ENCODE data around the gene RCAN1.
A peak's percentile ranks its signal among the peaks of the same experiment; 100 is the strongest.

RCAN1 gene

DNA sequence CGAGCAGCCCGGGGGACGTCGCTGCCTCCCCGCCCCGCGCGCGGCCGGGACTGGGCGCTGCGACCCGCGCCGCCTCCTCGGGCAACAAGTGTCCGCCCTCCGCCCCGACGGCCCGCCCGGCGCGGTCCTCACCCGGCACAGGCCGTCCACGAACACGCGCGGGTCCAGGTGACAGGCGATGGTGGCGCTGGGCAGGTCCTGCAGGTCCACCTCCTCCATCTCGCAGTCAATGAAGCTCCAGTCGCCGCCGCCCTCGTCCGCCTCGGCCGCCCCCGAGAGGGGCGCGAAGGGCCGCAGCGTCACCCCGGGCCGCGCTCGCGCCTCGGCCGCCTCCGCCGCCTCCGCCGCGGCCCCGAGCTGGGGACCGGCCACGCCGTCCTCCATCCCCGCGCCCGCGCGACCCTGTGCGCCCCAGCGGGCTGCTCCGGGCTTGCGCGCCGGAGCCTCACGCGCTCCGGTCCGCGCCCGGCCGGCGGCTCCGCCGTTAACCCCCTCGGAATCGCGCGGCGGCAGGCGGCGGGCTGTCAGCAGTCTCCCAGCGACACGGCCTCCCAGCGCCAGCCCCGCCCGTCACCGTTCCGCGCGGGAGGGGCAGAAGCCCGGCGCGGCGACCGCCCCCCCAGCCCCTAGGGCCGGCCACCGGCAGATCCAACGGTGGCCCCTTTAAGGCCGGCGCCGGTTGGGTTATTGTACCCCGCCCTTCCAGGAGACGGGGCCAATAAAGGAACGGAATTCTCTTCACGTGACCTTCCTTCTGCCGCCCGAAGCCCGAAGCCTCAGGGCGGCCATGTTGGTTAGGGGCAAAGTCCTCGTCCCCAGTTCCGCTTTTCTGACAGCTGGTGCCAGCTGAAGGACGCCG lies at the start of gene RCAN1:
TSS of gene RCAN1 (minus strand) at position 486 of the 859 bp plus-strand sequence. CDS start at position 384, 102 bp downstream.
- DNase-seq = peak; percentile 88

DNA sequence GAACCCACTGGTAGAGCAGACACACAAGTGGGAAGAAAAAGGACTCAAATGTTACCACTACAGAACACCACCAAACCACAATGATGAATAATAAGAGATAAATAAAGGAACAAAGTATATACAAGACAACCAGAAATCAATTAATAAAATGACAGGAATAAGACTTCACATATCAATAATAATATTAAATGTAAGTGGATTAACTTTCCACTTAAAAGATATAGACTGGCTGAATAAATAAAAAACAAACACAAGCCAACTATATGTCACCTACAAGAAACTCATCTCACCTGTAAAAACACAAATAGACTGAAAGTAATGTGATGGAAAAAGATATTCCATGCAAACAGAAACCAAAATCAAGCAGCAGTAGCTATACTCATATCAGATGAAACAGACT lies 46.9 kb upstream of the RCAN1 start:
- DNase-seq = no peak

DNA sequence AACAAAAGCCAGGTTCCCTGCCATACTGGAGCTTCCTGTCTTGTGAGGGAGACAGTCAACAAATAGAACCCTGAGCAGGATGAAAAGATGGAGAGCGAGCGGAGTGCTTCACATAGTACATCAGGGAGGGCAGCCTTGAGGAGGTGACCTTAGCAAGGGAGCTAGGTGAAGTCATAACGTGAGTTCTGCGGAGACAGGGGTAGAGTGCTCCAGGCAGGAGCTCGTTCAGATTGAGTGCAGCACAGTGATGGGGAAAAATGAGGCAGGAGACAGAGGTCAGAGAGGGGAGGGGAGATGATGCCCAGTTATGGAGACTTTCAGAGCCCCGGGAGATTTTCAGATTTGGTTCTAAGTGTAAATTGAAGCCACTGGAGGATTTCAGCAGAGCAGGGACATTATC lies 38.6 kb upstream of the RCAN1 start:
- no peak for DNase-seq

DNA sequence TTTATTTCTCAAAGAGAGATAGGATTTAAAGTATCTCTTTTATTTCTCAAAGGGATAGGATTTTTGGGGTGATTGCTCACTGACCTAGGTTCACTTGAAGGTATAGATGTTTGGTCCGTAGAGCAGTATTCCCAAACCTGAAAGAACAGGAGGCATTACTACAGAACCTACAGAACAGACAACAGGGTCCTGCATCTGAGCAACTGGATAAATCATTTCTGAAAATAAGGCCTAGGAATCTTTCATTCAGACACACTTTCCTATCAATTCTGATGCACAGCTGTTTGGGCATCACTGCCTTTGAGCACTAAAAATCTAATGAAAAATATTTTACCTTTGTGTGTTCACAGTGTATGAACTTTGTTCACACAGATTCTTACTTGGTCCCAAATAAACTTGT lies 36.7 kb upstream of the RCAN1 start:
- DNase-seq = no peak

DNA sequence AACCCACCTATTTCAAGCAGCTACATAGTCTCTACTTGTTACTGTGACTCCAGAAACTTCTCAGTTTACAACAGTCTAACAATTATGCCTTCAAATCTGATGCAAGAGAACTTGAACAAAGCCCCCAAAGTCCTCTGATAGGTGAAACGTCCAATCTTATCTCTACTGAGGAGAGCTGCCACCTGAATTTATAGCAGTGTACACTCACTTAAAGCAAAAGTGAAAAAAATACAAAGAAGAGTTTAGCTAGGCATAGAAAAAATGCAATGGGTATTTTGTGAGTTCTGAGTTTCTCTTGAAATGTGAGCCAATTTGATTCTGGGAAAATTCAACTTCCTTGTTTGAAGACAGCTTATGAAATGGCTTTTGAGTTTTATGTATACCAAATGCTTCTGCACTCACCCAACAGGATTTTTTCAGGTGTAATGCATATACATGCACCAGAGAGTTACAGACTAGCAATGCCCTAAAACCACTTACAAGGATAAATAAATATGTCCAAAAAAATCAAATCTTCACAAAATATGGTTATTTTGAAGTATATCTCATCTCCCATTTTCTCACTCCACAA lies 36.0 kb upstream of the RCAN1 start:
- DNase-seq = no peak

DNA sequence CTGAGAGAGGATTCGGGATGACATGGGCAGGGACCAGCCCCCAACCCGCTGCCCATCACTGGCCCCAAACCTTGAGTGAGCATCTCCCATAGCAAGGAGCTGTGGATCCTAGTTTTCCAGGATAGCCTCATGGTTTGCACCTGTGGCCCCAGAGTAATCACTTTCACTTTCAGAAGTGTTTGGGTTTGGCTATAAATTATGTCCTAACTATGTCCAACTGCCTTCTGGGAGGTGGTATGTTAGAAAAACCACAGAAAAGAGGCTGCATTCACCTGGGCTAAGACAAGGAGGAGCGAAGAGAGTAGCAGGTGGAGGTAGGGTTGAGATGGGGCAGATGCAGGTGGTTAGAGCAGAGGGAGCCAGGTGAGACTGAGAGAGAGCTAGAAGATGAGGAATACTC lies 34.5 kb upstream of the RCAN1 start:
- no peak for DNase-seq

DNA sequence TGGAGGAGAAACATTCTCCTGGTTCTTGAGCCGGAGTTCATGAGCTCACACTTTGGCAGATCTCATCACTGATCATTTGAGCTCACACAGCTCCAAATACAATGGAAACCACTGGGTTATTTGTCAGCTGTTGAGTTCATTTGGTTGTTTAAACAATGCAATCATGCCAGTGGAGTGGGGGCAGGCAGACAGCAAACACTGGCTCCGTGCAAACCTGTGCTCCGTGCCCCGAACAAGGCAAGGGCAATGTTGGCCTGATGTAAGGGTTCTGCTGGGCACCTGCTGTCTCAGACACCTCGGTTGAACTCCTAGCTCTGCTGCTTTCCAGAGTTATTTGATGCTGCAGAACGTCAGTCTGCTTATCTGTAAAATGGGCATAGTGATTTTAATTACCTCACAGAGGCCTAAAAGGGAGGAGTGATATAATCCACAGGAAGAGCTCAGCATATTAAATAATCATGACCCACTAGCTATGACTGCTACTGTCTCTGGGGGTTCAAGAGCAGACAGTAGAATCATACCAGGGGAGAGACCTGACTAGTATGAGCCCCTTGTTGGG lies 33.9 kb upstream of the RCAN1 start:
- no peak for DNase-seq

DNA sequence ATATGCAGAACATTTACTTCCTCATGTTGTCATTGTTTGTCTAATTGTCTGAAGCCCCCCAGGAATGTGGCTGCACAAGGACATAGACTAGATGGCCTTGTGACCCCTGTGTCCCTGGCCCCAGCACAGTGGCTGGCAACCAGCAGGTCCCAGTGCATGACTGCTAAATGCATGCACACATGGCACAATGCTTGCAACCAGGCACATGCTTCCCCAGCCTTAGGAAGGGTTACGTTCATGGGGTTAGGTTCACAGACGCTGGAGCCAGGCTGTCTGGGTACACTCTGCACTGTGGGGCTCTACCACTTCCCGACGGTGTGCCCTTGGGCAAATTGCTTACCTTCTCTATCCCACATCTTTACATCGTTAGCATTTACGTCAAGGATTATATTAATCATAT lies 32.6 kb upstream of the RCAN1 start:
- no peak for DNase-seq

DNA sequence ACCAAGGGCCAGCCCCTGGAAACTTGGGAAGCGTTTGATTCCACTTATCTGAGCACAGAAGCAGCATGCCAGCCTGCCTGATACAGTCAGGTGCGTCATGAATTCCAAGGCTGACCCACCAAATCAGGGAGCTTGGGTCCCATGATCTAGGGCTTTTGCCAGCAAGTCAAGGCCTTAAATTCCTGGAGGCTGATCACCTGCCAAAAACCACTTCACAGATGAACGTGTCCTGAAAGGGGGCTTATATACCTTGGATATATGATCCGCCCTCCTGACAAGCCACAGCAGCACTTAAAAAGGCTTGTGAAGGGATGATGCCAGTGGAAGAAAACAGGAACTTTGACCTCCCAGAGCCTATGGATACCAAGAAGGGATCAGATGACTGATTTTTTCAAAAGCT lies 29.9 kb upstream of the RCAN1 start:
- no peak for DNase-seq

DNA sequence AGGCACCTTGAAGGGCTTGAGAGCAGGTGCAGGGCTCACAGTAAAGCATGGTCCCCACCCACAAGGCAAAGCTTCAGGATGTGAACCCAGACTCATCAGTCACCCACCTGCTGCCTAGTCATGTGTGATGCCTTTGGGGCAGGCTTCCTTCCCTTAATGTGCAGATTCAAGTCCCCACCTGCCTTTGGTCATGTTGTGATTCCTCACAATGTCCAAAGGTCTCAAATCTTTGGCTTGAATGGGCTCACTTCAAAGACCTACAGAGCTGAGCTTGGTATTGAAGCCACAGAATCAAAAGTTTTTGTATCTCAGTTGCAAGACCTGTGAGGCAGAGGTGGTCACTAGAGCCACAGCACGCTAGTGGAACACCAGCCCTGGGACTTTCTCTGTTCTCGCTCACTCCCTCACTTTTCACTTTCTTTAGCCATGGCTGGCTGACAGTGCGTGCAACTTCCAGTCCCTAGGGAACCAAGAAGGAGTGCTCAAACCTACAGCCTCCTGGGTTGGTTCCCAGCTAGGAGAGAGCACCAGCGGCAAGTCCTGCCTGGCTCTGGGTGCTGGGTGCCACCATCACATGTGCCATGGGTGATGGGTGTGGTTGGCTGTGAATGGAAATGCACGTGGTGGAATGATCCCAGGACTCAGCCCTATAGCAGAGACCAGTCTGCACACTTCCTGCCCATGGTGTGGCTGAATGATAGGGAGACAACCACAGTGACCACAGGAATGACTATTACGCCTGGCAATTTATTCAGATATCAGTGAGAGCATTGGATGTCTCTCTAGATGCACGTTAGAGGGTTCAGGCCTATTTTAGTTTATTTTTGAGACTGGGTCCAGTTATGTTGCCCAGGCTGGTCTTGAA lies 27.5 kb upstream of the RCAN1 start:
- no peak for DNase-seq

DNA sequence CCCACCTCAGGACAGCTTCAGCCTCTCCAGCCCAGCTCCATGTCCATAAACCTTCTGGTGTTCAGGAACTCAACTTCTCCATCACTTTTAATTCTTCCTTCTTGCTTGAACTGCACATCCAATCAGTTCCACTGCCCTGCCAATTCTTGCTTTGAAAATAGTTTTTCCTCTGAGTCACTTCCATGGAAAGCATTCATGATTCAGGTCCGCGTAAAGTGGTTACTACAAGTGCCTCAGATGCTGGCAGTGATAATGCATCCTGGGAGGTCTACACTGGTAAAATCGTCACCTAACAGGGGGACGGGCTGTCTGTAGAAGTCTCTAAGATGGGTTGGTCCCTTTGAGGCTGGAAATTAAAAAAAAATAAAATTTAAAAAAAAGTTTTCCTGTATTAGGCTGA lies 25.9 kb upstream of the RCAN1 start:
- DNase-seq = peak; percentile 33

DNA sequence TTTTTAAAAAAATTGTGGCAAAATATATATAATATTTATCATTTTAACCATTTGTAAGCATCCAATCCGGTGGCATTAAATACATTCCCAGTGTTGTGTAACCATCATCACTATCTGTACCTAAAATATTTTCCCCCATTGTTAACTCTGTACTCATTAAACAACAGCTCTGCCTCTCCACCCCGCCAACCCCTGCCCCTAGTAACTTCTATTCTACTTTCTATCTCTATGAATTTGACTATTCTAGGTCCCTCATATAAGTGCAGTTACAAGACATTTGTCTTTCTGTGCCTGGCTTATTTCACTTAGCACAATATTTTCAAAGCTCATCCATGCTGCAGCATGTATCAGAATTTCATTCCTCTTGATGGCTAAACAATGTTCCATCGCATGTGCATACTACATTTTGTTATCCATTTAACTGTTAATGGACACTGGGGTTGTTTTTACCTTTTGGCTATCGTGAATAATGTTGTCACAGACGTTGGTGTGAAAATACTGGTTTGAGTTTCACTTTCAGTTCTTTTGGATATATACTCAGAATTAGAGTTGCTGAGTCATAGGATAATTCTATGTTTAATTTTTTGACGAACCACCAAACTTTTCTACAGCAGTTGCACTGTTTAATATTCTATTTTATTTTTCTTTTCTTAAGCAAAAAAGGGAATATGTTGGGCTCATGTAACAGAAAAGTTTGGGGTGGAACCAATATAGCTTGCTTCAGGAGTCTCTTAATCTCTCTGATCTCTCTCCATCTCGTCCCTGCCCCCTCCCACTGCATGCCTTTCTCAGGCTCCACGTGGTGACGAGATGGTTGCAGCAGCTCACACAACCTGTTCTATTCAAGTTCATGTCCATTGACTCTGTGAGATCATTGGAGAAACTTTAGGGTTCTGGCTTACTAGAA lies 25.2 kb upstream of the RCAN1 start:
- peak; percentile 50 for DNase-seq

DNA sequence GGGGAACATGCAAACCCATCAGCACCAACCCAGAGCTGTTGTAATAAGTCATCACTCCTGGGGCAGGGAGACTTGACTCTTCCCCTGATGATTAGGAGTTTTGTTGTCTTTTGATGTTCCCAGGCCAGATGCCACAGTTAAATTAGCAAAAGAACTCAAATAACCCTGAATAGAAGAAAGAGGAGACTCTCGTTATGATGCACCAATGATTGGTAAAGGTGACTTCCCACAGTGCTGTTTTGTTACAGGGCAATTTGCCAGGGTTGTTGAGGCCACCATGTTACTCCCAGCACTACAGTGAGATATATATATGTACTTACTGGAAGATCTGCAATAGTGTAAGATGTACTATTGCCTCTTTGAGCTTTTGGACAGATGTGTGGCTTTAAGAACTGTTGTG lies 24.3 kb upstream of the RCAN1 start:
- DNase-seq = no peak

DNA sequence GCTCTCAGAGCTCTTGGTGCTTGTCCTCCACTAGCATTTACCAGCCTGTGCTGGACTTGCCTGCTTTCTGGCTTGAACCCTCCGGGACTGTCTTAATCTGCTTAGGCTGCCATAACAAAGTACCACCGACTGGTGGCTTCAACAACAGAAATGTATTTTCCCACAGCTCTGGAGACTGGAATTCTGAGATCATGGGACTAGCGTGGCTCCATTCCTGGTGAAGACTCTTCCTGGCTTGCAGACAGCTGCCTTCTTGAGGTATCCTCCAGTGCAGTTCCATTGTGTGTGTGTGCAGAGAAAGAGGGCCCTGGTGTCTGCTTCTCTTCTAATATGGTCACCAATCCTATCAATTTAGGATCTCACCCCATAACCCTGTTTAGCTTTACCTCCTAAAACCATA lies 22.0 kb upstream of the RCAN1 start:
- DNase-seq = no peak

DNA sequence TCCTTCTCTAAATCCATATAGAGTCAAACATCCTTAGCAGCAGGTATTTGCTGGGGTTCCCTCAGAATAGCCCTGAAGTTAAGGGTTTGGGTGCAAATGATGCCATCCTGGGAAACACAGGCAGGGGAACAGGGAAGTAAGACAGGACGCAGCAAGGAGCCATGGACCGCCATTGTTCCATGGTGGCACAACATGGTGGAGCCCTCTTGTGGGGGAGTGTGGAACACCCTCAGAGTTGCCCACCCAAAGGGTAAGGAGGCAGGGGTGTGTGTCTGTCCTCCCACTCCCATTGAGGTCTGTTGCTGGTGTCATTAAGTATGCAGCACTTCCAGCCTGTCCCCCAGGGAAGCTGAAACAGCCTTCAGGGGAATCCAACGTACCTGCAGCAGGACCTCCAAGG lies 20.4 kb upstream of the RCAN1 start:
- DNase-seq = peak; percentile 12

DNA sequence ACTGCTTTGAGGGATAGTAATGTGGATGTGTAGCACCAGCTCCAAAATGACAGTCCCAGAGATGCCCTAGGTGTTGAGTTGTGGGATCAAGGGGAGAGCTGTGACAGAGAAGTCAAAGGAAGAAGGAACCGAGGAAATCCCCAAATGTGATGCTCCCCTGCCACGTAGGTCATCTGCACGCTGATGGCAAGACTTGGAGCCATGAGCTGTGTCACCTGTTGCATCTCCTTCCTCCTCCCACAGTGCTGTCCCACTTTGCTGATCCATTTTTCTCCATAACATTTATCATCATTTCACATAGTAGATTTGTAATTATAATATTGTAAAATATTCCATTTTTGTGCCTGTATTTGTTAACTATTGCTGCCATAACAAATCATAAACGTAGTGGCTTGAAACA lies 17.6 kb upstream of the RCAN1 start:
- DNase-seq = no peak

DNA sequence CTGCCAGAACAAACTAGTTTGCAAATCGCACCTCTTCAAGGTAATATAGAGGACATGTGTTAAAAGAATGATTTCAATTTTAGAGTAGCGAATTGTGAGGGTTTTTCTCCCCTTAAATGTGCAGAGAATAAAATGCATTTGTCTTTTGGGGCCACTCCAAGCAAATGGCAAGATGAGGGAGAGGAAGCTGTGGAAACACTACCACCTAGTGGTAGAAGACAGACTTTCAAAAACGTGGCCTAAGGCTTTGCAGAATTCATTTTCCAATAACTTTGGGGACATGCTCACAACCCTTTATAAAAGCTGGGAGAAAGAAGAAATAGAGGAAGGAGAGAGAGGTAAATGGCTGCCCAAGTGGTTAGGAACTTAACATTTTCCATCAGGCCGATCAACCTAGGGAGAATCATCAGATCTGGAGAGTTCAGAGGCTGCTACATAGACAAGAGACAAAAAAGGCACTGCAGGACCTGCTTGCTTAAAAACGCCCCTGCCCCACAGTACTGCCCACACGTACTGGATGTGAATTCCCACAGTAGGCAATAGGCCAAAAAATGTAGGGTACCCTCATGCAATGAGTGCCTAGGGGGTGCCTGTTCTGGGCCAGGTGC lies 15.7 kb upstream of the RCAN1 start:
- DNase-seq = peak; percentile 49

DNA sequence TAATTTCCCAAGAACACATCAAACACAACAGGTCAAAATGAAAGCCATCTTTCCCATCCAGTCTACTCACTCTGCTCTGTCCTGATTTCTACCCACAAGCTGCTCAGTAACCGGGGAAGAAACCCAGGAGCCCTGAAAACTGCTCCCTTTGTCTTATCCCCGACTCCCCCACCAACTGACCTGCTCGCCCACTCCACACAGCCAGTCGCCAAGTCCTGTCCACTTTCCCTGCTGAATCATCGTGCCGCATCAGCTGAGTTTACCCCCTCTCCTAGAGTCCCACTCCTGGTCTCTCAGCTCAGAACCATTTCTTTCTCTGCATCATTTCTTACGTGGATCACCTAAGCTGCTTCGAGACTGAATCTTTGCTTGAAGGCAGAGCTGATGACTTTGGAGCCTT lies 11.2 kb upstream of the RCAN1 start:
- no peak for DNase-seq

DNA sequence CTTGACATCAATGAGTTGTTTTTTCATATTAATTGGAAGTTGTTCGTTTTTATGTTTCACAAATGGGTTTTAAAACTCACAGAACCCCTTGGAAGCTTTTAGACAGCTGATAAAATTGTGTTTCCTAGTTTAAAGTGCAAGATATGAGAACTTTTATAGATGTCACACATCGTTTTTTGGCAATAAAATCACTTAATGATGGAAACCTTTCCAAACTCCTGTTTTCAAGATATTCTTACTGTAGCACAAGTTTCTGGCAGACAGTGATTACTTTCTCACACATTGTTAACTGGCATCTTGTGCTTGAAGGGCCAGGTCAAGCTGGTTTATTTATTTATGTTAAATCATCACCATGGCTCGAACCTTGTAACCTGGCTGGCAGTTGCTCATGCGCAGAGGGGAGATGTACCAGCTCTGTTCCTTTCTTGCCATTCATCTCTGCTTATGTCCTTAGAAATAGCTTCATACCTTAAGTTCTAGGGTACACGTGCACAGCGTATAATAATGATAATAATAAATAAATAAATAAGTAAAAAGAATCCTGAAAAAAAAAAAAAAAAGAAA lies 10.2 kb upstream of the RCAN1 start:
- DNase-seq = no peak

DNA sequence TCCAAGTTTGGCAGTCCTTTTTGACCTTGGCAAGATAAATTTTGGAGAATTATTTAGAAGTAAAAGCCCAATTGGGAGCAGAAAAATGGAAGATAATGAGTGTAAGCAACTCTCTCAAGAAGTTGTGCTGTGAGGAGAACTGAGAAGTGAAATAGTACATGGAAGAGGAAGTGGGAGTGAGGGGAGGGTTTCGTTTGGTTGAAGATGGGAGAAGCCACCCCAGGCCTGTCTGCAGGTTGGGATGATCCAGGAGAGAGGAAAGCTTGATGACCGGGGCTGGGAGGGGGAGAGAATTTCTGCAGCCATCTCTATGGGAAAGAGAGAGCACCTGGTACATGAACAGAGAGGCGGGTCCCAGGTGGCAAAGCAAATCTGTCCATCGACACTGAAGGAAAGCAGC lies 8.6 kb upstream of the RCAN1 start:
- DNase-seq = no peak

All from stimulated activated CD4-positive, alpha-beta T cell treated with anti-CD3 and anti-CD28 coated beads, Interleukin-4, amount 100 ng/mL, for 24 hours (primary cell).